ENCODE measurements around the gene SLC38A9.

DNA sequence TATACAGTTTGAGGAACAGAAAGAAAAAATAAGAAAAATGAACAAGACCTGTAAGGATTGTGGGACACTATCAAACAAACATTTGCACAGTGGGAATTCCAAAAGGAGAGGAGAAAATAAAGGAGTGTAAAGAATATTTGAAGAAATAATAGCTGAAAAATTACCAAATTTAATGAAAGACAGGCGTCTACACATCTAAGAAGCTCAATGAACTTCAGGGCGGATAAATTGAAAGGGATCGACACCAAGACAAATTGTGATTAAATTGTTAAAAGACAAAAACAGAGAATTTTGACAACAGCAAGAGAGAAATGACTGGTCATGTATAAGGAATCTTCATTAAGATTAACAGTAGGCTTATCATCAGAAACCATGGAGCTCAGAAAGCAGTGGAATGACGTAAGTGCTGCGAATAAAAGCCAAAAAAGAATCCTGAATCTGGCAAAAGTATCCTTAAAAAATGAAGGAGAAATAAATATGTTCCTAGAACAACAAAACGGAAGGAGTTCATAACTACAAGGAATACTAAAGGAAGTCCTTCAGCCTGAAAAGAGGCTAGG, 3.5 kb upstream of the SLC38A9 start:
- TF ChIP-seq POLR2A (IDR thresholded peaks at IDR 0.05): no peak
- no peak for TF ChIP-seq POLR2AphosphoS5 (IDR thresholded peaks at IDR 0.05)
- no peak for TF ChIP-seq CTCF (IDR thresholded peaks at IDR 0.05)

All from transverse colon (tissue), 4 donors.